ENCODE results near the gene KLHL36.

GRCh38 chr16:84677017-84677803 is 28.9 kb downstream of the KLHL36 start:
- TF ChIP-seq, protein P1, sequence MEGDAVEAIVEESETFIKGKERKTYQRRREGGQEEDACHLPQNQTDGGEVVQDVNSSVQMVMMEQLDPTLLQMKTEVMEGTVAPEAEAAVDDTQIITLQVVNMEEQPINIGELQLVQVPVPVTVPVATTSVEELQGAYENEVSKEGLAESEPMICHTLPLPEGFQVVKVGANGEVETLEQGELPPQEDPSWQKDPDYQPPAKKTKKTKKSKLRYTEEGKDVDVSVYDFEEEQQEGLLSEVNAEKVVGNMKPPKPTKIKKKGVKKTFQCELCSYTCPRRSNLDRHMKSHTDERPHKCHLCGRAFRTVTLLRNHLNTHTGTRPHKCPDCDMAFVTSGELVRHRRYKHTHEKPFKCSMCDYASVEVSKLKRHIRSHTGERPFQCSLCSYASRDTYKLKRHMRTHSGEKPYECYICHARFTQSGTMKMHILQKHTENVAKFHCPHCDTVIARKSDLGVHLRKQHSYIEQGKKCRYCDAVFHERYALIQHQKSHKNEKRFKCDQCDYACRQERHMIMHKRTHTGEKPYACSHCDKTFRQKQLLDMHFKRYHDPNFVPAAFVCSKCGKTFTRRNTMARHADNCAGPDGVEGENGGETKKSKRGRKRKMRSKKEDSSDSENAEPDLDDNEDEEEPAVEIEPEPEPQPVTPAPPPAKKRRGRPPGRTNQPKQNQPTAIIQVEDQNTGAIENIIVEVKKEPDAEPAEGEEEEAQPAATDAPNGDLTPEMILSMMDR (IDR thresholded peaks at IDR 0.05): no peak
- TF ChIP-seq POLR2A (IDR thresholded peaks at IDR 0.05): no peak

Measured in right lobe of liver (tissue), 4 donors.